SK-N-SH (cell line): ENCODE results near the gene TMEM123. TPM values are rescaled to one million over a fixed set of nuclear protein-coding genes. Genes with fewer than 3 reads are reported as not detected.

ENCODE experiments used
- CTCF ChIA-PET: fragments of 300-600, 350-600 bp; formaldehyde crosslinking; extraction: SDS; loops from one replicate; lab custom pipeline; 2021; lab: Yijun Ruan, JAX
- POLR2A ChIA-PET: fragments of 350-600 bp; sonication (Branson Sonifier 250); formaldehyde crosslinking; extraction: SDS; loops from one replicate; lab custom pipeline; 2020; ENCODE audit warnings: antibody characterized with exemption, inconsistent platforms; lab: Yijun Ruan, JAX
- DNase-seq: peaks from one replicate; pipeline ENCODE4 v3.0.0; 2012
- H2AFZ ChIP-seq: fragments of 200-600 bp; sonication (generic); 2 replicates; pipeline ENCODE4 v1.8.1; 2016; ENCODE audit warnings: antibody characterized with exemption, mild to moderate bottlenecking, low read depth
- H3F3A ChIP-seq: fragments of 200-600 bp; sonication (generic); replicated peaks from 2 replicates; pipeline ENCODE3; 2016; ENCODE audit warnings: antibody characterized with exemption, mild to moderate bottlenecking; ENCODE audit not compliant: insufficient read depth
- H3K27ac ChIP-seq, 2 experiments: fragments of 200-500 bp in 1 of 2; fragments of 200-600 bp in 1 of 2; sonication (Bioruptor generic) in 1 of 2; sonication (generic), shearing (Covaris generic) in 1 of 2; 2 replicates each; pipeline versions ENCODE4 v1.5.1 to v1.6.1; 2014 to 2016; ENCODE audit warnings: low read depth in 2 of 2, inconsistent platforms in 1 of 2, low read length in 1 of 2, mild to moderate bottlenecking in 1 of 2, mixed read lengths in 1 of 2
- H3K27me3 ChIP-seq: fragments of 200-600 bp; sonication (generic), shearing (Covaris generic); 2 replicates; pipeline ENCODE4 v1.6.1; 2016; ENCODE audit warnings: mixed run types; ENCODE audit not compliant: insufficient read depth
- H3K36me3 ChIP-seq, 2 experiments: fragments of 200-500 bp in 1 of 2; fragments of 200-600 bp in 1 of 2; sonication (Bioruptor generic) in 1 of 2; sonication (generic) in 1 of 2; replicated peaks in 1 of 2; 2 replicates each; pipeline versions ENCODE3 to v1.5.1; 2014 to 2016; ENCODE audit warnings: low read length in 1 of 2, mild to moderate bottlenecking in 1 of 2; ENCODE audit not compliant: insufficient read depth in 2 of 2, control insufficient read depth in 1 of 2
- H3K4me1 ChIP-seq, 2 experiments: fragments of 200-500 bp in 1 of 2; fragments of 200-600 bp in 1 of 2; sonication (Bioruptor generic) in 1 of 2; sonication (generic), shearing (Covaris generic) in 1 of 2; 2 replicates each; pipeline versions ENCODE4 v1.5.1 to v1.6.1; 2014 to 2016; ENCODE audit warnings: low read depth in 1 of 2, low read length in 1 of 2, mixed run types in 1 of 2; ENCODE audit not compliant: insufficient read depth in 2 of 2, control insufficient read depth in 1 of 2
- H3K4me2 ChIP-seq: fragments of 200-600 bp; sonication (generic), shearing (Covaris generic); 2 replicates; pipeline ENCODE4 v1.6.1; 2017; ENCODE audit warnings: mixed run types
- H3K4me3 ChIP-seq, 2 experiments: fragments of 200-500 bp in 1 of 2; fragments of 200-600 bp in 1 of 2; sonication (Bioruptor generic) in 1 of 2; sonication (generic), shearing (Covaris generic) in 1 of 2; 2 replicates each; pipeline versions ENCODE4 v1.5.1 to v1.8.1; 2014 to 2016; ENCODE audit warnings: low read depth in 2 of 2, inconsistent platforms in 1 of 2, low read length in 1 of 2, mild to moderate bottlenecking in 1 of 2, mixed read lengths in 1 of 2, moderate library complexity in 1 of 2
- H3K79me2 ChIP-seq: fragments of 200-600 bp; sonication (generic); 2 replicates; pipeline ENCODE4 v1.8.1; 2017; ENCODE audit warnings: mild to moderate bottlenecking; ENCODE audit not compliant: insufficient read depth
- H3K9ac ChIP-seq: fragments of 200-600 bp; sonication (generic); 2 replicates; pipeline ENCODE4 v1.6.1; 2017; ENCODE audit warnings: mixed run types
- H3K9me2 ChIP-seq: fragments of 200-600 bp; sonication (generic); 2 replicates; pipeline ENCODE4 v1.6.1; 2017; ENCODE audit warnings: mixed run types
- H3K9me3 ChIP-seq: fragments of 200-600 bp; sonication (generic); 2 replicates; pipeline ENCODE4 v1.6.1; 2017; ENCODE audit warnings: mixed run types, mild to moderate bottlenecking, moderate library complexity
- H4K20me1 ChIP-seq: fragments of 200-600 bp; sonication (generic); 2 replicates; pipeline ENCODE4 v1.6.1; 2017; ENCODE audit warnings: mild to moderate bottlenecking, mixed run types; ENCODE audit not compliant: insufficient read depth
- CTCF ChIP-seq: fragments of 200-600 bp; sonication (generic); IDR thresholded peaks from 2 replicates; pipeline ENCODE4 v1.6.1; 2017; ENCODE audit warnings: antibody characterized with exemption, mild to moderate bottlenecking, moderate library complexity
- ELF1 ChIP-seq: IDR thresholded peaks from 2 replicates; pipeline ENCODE4 v1.4.0; 2012
- EZH2phosphoT487 ChIP-seq: fragments of 200-600 bp; sonication (generic); IDR thresholded peaks from 2 replicates; pipeline ENCODE4 v1.6.1; 2017; ENCODE audit warnings: low read depth, mixed run types, mild to moderate bottlenecking, antibody characterized with exemption, moderate library complexity, borderline replicate concordance
- FOXJ3 ChIP-seq: sonication (generic); formaldehyde crosslinking; IDR thresholded peaks from 2 replicates; pipeline ENCODE4 v1.5.1; 2020; ENCODE audit warnings: mild to moderate bottlenecking, missing genetic modification reagents
- IRF3 ChIP-seq: fragments of 150-350 bp; IDR thresholded peaks from 2 replicates; pipeline ENCODE4 v1.6.1; 2016; ENCODE audit warnings: mild to moderate bottlenecking, low read depth, low read length
- JUND ChIP-seq: IDR thresholded peaks from 2 replicates; pipeline ENCODE4 v1.4.0; 2012
- MXI1 ChIP-seq: IDR thresholded peaks from 2 replicates; pipeline ENCODE4 v1.6.1; 2012; ENCODE audit warnings: mild to moderate bottlenecking, low read depth, low read length, improper control_type of control experiment
- PBX3 ChIP-seq: IDR thresholded peaks from 2 replicates; pipeline ENCODE4; 2012
- POLR2AphosphoS5 ChIP-seq: IDR thresholded peaks from 2 replicates; pipeline ENCODE4 v1.6.1; 2012; ENCODE audit warnings: low read depth, low read length
- RXRA ChIP-seq: IDR thresholded peaks from 2 replicates; pipeline ENCODE4 v1.4.0; 2012; ENCODE audit warnings: low read depth, mild to moderate bottlenecking, borderline replicate concordance
- SMC3 ChIP-seq: IDR thresholded peaks from 2 replicates; pipeline ENCODE4 v1.6.1; 2012; ENCODE audit warnings: low read depth, low read length, improper control_type of control experiment
- USF1 ChIP-seq: IDR thresholded peaks from 2 replicates; pipeline ENCODE4 v1.4.0; 2012; ENCODE audit warnings: low read depth, borderline replicate concordance
- USF2 ChIP-seq: fragments of 150-350 bp; IDR thresholded peaks from 2 replicates; pipeline ENCODE4 v1.6.1; 2017; ENCODE audit warnings: antibody characterized with exemption, low read length, low read depth, borderline replicate concordance
- ZBTB33 ChIP-seq: IDR thresholded peaks from 2 replicates; pipeline ENCODE4 v1.4.0; 2012; ENCODE audit warnings: low read depth, borderline replicate concordance
- WGBS: methylation state at CpG from one replicate; pipeline ENCODE4 v1.1.6; 2017; ENCODE audit warnings: low lambda C conversion rate; 5-methylcytosine and 5-hydroxymethylcytosine counted together
- polyA plus RNA-seq, 3 experiments: library from polyadenylated mRNA; depleted of rRNA; stranded (reverse); fragments of >200 nt; gene quantifications; 2 replicates each; pipeline ENCODE4 v1.2.3, GENCODE V29; 2012

TMEM123 gene
- polyA plus RNA-seq, 1 of the 3 experiments (the other 2 are of a cell fraction): 86.1 TPM

- H3K9me3 ChIP-seq: no peaks in the 10 kb centered on the region
- H3K9ac ChIP-seq: no peak overlapping the region
- no peak overlapping the region for H3K4me3 ChIP-seq
- peaks cover 0 to 8% of the 10 kb centered on the region in 2 experiments; a peak in 3 of 4 replicates for H3K4me1 ChIP-seq
- H3K36me3 ChIP-seq: peaks cover 2 to 18% of the 10 kb centered on the region in 2 experiments
- H3K27me3 ChIP-seq: no peaks in the 10 kb centered on the region
- H3K9me2 ChIP-seq: no peaks in the 10 kb centered on the region
- CTCF ChIA-PET: interaction anchor here (2.2 kb wide), 1 partner anchor 18 kb away, joined by 10 read pairs; no protein-coding TSS in a partner anchor
- H3K4me2 ChIP-seq: no peak overlapping the region
- no peak for DNase-seq
- peaks cover 29% of the 10 kb centered on the region for H3F3A ChIP-seq
- H2AFZ ChIP-seq: no peak overlapping the region
- POLR2A ChIA-PET: no interaction called here
- no peak overlapping the region for H3K27ac ChIP-seq
- TF ChIP-seq RXRA (no peak), MXI1 (no peak), FOXJ3 (CRISPR knock-in tag) (no peak), EZH2phosphoT487 (no peak), USF1 (no peak), POLR2AphosphoS5 (no peak), USF2 (no peak), SMC3 (no peak), JUND (no peak), CTCF (no peak)
- H4K20me1 ChIP-seq: 0 out of 2 replicates have a peak, but pooled peaks cover 5% of the 10 kb centered on the region
- peaks cover 72% of the 10 kb centered on the region for H3K79me2 ChIP-seq
- WGBS: 90% methylated on average over 1 of the region's 1 CpG
These were observed 44.2 kb downstream of the TMEM123 start for GRCh38 chr11:102408339-102408738.

GRCh38 chr11:102407901-102408300 is 44.7 kb downstream of the TMEM123 start:
- ChIA-PET POLR2A (no interaction called here), CTCF (interaction anchor here (2.2 kb wide), 1 partner anchor 17 kb away, joined by 10 read pairs; no protein-coding TSS in a partner anchor)

More at GRCh38 chr11:102407901-102408300, 44.7 kb downstream of the TMEM123 start:
- Histone ChIP-seq H3K27me3 (no peaks in the 10 kb centered on the region), H3K27ac (no peak overlapping the region), H3K9ac (no peak overlapping the region), H3K79me2 (peaks cover 72% of the 10 kb centered on the region), H3K4me1 (peaks cover 0 to 8% of the 10 kb centered on the region in 2 experiments; a peak in 3 of 4 replicates), H3K9me2 (no peaks in the 10 kb centered on the region), H3F3A (peaks cover 29% of the 10 kb centered on the region), H3K9me3 (no peaks in the 10 kb centered on the region), H2AFZ (no peak overlapping the region), H3K36me3 (peaks cover 2 to 18% of the 10 kb centered on the region in 2 experiments), H3K4me2 (no peak overlapping the region), H3K4me3 (no peak overlapping the region), H4K20me1 (0 out of 2 replicates have a peak, but pooled peaks cover 5% of the 10 kb centered on the region)
- TF ChIP-seq ZBTB33: no peak
- TF ChIP-seq PBX3: no peak
- no peak for TF ChIP-seq ELF1
- no peak for TF ChIP-seq JUND
- no peak for TF ChIP-seq IRF3
- no peak for DNase-seq
- WGBS: 85% methylated on average over 3 of the region's 3 CpGs
